Measurements from ENCODE around the gene HIP1.
"Not testable (repeated sequence)": the region's sequence is repeated elsewhere in the genome, so short reads cannot be mapped to it uniquely, and the experiment has no call there.

The HIP1 gene

GRCh38 chr7:75609416-75609815 is 129.3 kb downstream of the HIP1 start:
- not testable (repeated sequence) for DNase-seq (ENCODE audit: low read depth)

DNA sequence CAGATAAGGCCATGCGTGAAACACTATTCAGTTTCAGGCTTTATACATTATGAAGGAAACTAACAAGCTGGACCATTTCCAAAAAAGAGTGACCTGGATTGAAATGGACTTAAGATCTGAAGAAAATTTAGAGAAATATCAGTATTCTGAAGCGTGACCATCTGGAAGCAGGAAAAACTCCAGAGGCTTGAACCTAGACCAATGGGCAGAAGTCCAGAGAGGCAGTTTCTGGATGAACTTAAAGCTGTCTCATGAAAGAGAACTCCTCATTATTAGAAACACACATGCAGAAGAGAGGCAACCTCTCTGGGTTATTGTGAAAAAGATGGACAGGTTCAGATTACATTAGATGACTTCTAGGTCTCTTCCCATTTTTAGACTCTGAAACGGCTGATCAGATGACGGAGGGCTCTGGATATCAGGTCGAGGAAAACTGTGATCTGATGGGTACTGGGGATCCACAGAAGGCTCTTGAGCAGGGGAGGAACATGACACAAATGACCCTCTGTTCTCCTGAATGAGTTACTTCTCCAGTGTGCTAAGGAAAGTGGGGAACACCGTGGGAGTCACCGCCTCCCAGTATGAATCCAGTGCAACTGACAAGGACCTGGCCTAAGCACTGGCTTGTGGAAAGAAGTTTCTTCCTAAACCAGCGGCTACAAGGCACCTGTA is 130.2 kb downstream of the HIP1 start:
- DNase-seq (ENCODE audit: low read depth), result no peak

DNA sequence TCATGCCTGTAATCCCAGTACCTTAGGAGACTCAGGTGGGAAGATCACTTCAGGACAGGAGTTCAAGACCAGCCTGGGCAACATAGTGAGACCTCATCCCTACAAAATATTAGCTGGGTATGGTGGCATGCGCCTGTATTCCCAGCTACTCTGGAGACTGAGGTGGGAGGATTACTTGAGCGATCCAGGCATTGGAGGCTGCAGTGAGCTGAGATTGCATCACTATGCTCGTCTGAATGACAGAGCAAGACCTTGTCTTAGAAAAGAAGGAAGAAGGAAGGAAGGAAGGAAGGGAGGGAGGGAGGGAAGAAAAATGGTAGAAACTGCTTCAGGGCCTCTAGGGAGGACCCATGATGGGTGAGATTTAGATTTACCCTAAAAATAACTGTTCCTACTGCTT is 134.3 kb downstream of the HIP1 start:
- DNase-seq (ENCODE audit: low read depth), result no peak

DNA sequence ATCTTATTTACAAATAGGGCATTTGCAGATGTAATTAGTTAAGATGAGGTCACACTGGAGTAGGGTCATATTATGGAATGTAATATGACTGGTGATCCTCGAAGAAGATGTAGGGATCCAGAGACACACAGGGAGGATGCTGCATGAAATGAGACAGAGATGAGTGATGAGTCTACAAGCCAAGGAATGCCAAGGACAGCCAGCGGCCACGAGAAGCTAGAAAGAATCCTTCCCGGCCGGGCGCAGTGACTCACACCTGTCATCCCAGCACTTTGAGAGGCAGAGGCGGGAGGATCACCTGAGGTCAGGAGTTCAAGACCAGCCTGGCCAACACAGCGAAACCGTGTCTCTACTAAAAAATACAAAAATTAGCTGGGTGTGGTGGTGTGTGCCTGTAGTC is 135.9 kb downstream of the HIP1 start:
- DNase-seq (ENCODE audit: low read depth), result not testable (repeated sequence)

DNA sequence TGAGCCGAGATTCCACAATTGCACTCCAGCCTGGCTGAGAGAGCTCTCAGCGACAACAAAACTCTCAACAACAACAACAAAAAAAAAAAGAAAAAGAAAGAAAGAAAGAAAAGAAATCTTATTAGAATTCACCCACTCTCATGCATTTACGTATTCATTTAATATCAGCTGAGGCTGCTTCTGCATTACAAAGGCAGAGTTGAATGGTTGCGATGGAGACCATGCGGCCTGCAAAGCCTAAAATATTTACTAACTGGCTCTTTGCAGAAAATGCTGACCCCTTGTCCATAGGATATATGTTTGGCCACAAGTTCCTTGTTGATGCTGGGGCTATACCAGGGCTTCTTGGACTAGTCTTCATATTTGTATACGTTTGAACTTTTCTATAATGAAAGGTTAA is 137.2 kb downstream of the HIP1 start:
- DNase-seq (ENCODE audit: low read depth), result no peak

- not testable (repeated sequence) for DNase-seq (ENCODE audit: low read depth)
Observed at GRCh38 chr7:75600748-75601147, 138.0 kb downstream of the HIP1 start.

GRCh38 chr7:75599244-75599781 is 139.4 kb downstream of the HIP1 start:
- DNase-seq (ENCODE audit: low read depth), result no peak

- DNase-seq (ENCODE audit: low read depth), result no peak
Observed at GRCh38 chr7:75596727-75597614, 141.8 kb downstream of the HIP1 start.

GRCh38 chr7:75595766-75596165 is 143.0 kb downstream of the HIP1 start:
- DNase-seq (ENCODE audit: low read depth), result no peak

DNA sequence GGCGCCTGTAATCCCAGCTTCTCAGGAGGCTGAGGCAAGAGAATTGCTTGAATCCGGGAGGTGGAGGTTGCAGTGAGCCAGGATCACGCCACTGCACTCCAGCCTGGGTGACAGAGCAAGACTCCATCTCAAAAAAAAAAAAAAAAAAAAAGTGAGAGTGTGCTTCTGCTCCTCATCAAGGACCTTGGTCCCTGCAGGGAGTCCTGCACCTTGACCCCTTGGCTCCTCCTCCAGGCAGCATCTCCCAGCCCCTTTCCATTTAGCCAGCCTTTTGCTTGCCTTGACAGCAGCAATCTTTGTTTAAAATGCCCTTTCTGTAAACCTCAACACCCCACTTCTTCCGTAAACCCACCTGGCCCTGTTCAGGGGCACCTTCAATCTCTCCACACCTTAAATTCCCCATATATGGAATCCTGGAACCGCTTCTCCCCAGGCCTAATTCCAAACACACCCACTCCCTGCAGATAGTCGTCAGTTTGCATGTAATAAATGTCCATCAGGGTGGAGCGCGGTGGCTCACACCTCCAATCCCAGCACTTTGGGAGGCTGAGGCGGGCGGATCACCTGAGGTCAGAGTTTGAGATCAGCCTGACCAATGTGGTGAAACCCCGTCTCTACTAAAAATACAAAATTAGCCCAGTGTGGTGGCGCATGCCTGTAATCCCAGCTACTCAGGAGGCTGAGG is 145.1 kb downstream of the HIP1 start:
- not testable (repeated sequence) for DNase-seq (ENCODE audit: low read depth)

GRCh38 chr7:75591467-75592255 is 147.1 kb downstream of the HIP1 start:
- DNase-seq (ENCODE audit: low read depth), result no peak

DNA sequence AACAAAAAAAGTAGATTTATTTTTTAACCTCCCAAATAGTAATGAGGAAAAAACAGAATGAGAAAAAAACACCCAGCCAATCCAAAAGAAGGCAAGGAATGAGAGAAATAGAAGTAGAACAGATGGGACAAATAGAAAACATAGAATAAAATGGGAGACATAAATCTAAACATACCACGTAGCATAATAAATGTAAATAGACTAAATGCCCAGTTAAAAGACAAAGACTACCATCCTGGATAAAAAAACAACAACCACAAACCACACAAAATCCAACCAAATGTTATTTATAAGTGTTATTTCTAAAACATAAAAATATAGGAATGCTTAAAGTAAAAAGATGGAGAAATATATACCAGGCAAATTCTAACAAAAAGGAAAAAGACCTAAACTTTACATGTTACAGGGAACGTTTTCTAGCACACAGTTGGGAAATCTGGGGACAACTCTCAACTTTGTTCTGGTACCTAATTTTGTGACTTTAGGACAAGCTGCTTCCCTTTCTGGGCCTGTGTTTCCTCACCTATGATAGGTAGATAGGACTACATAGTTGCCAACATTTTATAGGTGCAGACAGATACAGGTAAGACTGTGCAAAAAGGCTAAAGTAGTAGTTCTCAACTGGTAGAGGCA is 148.3 kb downstream of the HIP1 start:
- no peak for DNase-seq (ENCODE audit: low read depth)

GRCh38 chr7:75584354-75584753 is 154.4 kb downstream of the HIP1 start:
- DNase-seq (ENCODE audit: low read depth), result no peak

GRCh38 chr7:75583255-75583654 is 155.5 kb downstream of the HIP1 start:
- DNase-seq (ENCODE audit: low read depth), result no peak

GRCh38 chr7:75579899-75580298 is 158.8 kb downstream of the HIP1 start:
- DNase-seq (ENCODE audit: low read depth), result no peak

DNA sequence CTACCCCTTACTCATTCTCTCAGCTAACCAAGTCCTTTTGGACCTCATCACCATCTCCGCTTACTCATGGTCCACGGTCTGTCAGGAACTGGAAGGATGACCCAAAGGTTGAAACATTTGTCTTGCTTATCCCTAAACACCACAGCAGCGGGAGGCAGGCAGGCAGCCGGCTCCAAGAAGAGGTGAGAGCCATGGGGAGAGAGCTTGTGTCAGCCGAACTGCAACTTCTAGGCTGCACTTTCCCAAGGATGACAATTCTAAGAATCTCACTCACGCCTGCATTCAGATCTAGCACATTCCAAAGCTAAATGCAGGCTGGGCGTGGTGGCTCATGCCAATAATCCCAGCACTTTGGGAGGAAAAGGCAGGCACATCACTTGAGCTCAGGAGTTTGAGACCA is 160.7 kb downstream of the HIP1 start:
- DNase-seq (ENCODE audit: low read depth), result no peak

GRCh38 chr7:75575488-75576121 is 163.1 kb downstream of the HIP1 start:
- DNase-seq (ENCODE audit: low read depth), result no peak

- DNase-seq (ENCODE audit: low read depth), result no peak
Observed at GRCh38 chr7:75573477-75574019, 165.2 kb downstream of the HIP1 start.

GRCh38 chr7:75572814-75573213 is 165.9 kb downstream of the HIP1 start:
- DNase-seq (ENCODE audit: low read depth), result no peak

- no peak for DNase-seq (ENCODE audit: low read depth)
Observed at GRCh38 chr7:75572396-75572795, 166.3 kb downstream of the HIP1 start.
